Measurements from ENCODE around the gene TMEM109. TPM values are rescaled to one million over a fixed set of nuclear protein-coding genes. Genes with fewer than 3 reads are reported as not detected.

TMEM109 gene
- total and polyA plus RNA-seq, 2 of the 8 experiments (the other 6 are each of a cell fraction or from before 2014, with no cell fraction given): 27.3 to 30.3 TPM

DNA sequence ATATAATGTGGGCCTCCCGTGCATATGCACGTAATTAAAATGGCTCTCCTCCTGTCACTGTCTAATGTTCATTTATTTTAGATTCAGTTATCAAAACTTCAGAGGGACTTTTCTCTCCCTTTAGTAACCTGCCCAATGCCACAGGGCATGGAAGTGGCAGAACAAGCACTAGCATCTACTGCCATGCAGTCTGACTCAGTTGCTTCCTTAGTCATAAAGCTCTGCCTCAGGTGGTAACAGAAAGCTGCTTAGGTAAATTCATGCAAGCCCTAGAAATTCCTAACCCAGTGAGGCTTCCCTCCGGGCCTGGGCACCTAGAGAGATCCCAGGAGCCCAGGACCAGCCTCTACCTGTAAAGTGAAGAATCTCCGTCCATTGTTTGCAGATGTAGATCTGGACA is 16.5 kb upstream of the TMEM109 start:
- H2BK5ac ChIP-seq (ENCODE audit: low read depth, low read length): no peak overlapping the region
- no peak overlapping the region for H2BK20ac ChIP-seq (ENCODE audit: low read length)
- peaks cover 3% of the 10 kb centered on the region; the same call in 1 of the 2 replicates for H3K79me1 ChIP-seq (ENCODE audit: low read depth, low read length)
- H3K18ac ChIP-seq (ENCODE audit: extremely low read depth, low read length): no peak overlapping the region
- H2AFZ ChIP-seq (ENCODE audit: low read length): no peak overlapping the region
- no peak overlapping the region for H3K27ac ChIP-seq (ENCODE audit: low read depth, low read length)
- H2BK12ac ChIP-seq (ENCODE audit: low read depth, low read length): no peak overlapping the region
- H3K4me1 ChIP-seq (replicated peaks in 1 of 4; ENCODE audit: control insufficient read depth in 3 of 4, insufficient read depth in 4 of 4, low read length in 3 of 4): no peaks in the 10 kb centered on the region
- no peaks in the 10 kb centered on the region for H3K9me3 ChIP-seq (ENCODE audit: insufficient read depth in 2 of 2, low read depth in 1 of 2, low read length in 1 of 2)
- TF ChIP-seq CTBP2 (IDR thresholded peaks at IDR 0.05; ENCODE audit: borderline replicate concordance, insufficient read depth, insufficient read length, low read length) (no peak), NANOG (IDR thresholded peaks at IDR 0.05; ENCODE audit: insufficient read depth, low read depth, low read length, poor library complexity, severe bottlenecking) (no peak), SRF (IDR thresholded peaks at IDR 0.05; ENCODE audit: low read depth, low read length) (no peak), BCL11A (IDR thresholded peaks at IDR 0.05; ENCODE audit: low read depth in 2 of 2, low read length in 2 of 2) (no peak), RXRA (IDR thresholded peaks at IDR 0.05; ENCODE audit: insufficient read depth, low read depth, low read length) (no peak), PHF8 (conservative IDR thresholded peaks at IDR 0.05; ENCODE audit: low read depth, low read length) (no peak), KDM4A (IDR thresholded peaks at IDR 0.05; ENCODE audit: low read depth, low read length, severe bottlenecking) (no peak), TEAD4 (IDR thresholded peaks at IDR 0.05; ENCODE audit: low read depth, low read length) (no peak), CBX5 (IDR thresholded peaks at IDR 0.05; ENCODE audit: low read depth, low read length) (no peak), EP300 (IDR thresholded peaks at IDR 0.05; ENCODE audit: borderline replicate concordance in 1 of 2, low read depth in 2 of 2, low read length in 2 of 2) (no peak), HDAC6 (IDR thresholded peaks at IDR 0.05; ENCODE audit: low read depth, low read length) (no peak), GTF2F1 (IDR thresholded peaks at IDR 0.05; ENCODE audit: borderline replicate concordance, low read depth, low read length) (no peak), SIN3A (conservative IDR thresholded peaks at IDR 0.05 in 1 of 2, IDR thresholded peaks at IDR 0.05 in 1 of 2; ENCODE audit: low read depth in 1 of 2, low read length in 2 of 2) (no peak)
- no peak for FAIRE-seq
- H2BK15ac ChIP-seq (ENCODE audit: low read length): no peak overlapping the region
- no peak for DNase-seq (ENCODE audit: low read depth in 1 of 2, low spot score in 2 of 2)
- ChIA-PET POLR2A (ENCODE audit: partially characterized antibody) (interaction anchor here (2.3 kb wide), 1 partner anchor 10 kb away, joined by 9 read pairs; no protein-coding TSS in a partner anchor), CTCF (ENCODE audit: partially characterized antibody) (interaction anchor here (0.8 to 23.0 kb wide), 5 partner anchors 9 to 127 kb away, joined by 3 to 522 read pairs (median 6); no protein-coding TSS in a partner anchor)
- no peak overlapping the region for H4K91ac ChIP-seq (replicated peaks; ENCODE audit: insufficient read length, low read length)
- no peak overlapping the region for H3K4me3 ChIP-seq (ENCODE audit: extremely low read depth in 1 of 4, insufficient read depth in 2 of 4, low read depth in 3 of 4, low read length in 4 of 4)
- no peak overlapping the region for H3K23ac ChIP-seq (ENCODE audit: insufficient read length)
- WGBS, 2 experiments (ENCODE audit: extremely low coverage in 1 of 2, insufficient coverage in 1 of 2, insufficient read length in 1 of 2, insufficient replicate concordance in 2 of 2, low coverage in 1 of 2, low lambda C conversion rate in 2 of 2, missing lambda C conversion rate in 1 of 2): 93% methylated on average over 4 of the region's 4 CpGs; no CpG with 5 or more reads in 1 of the 2 experiments
- H2BK120ac ChIP-seq (replicated peaks; ENCODE audit: low read depth, low read length): no peak overlapping the region
- H4K8ac ChIP-seq (ENCODE audit: extremely low read depth, insufficient read depth, low read length): no peak overlapping the region
- H2AK5ac ChIP-seq (ENCODE audit: low read depth, low read length): no peak overlapping the region
- no peak overlapping the region for H3K4me2 ChIP-seq (ENCODE audit: insufficient read depth in 1 of 2, low read depth in 2 of 2, low read length in 2 of 2)
- H3K4ac ChIP-seq (replicated peaks; ENCODE audit: insufficient read length, low read depth, low read length): no peak overlapping the region
- H3K9ac ChIP-seq (replicated peaks in 1 of 4; ENCODE audit: extremely low read depth in 1 of 4, low read depth in 3 of 4, low read length in 3 of 4): no peak overlapping the region
- H3K79me2 ChIP-seq (ENCODE audit: control insufficient read depth in 1 of 2, insufficient read depth in 2 of 2, low read length in 2 of 2): peaks cover 0 to 5% of the 10 kb centered on the region in 2 experiments; a peak in 1 of 4 replicates
- no peaks in the 10 kb centered on the region for H3K23me2 ChIP-seq (ENCODE audit: low read depth, low read length)
- H3K36me3 ChIP-seq (ENCODE audit: control insufficient read depth in 2 of 4, insufficient read depth in 4 of 4, low read length in 3 of 4): peaks cover 39 to 88% (median 78%) of the 10 kb centered on the region in 4 experiments
- no peaks in the 10 kb centered on the region for H3K27me3 ChIP-seq (replicated peaks in 1 of 4; ENCODE audit: control insufficient read depth in 3 of 4, extremely low read depth in 1 of 4, insufficient read depth in 3 of 4, low read length in 3 of 4)
- H4K5ac ChIP-seq (ENCODE audit: insufficient read length, low read depth, low read length): no peak overlapping the region
- peaks cover 3 to 13% of the 10 kb centered on the region in 2 experiments for H4K20me1 ChIP-seq (replicated peaks in 1 of 2; ENCODE audit: control insufficient read depth in 1 of 2, insufficient read depth in 2 of 2, low read length in 2 of 2)
- no peak overlapping the region for H3K56ac ChIP-seq (replicated peaks; ENCODE audit: insufficient read length, low read depth, low read length)
- no peak overlapping the region for H3K14ac ChIP-seq (ENCODE audit: insufficient read length)
